GM18870 (cell line): ENCODE results near the gene ACSBG1.

Experiments
- ATAC-seq: cut with Tn5 transposase; IDR thresholded peaks from one replicate; pipeline ENCODE4 v1.9.1; 2021; ENCODE audit warnings: moderate library complexity; ENCODE audit not compliant: unreplicated experiment

ACSBG1 gene

GRCh38 chr15:78205337-78205736 lies 29.0 kb downstream of the ACSBG1 start:
- no peak for ATAC-seq

- ATAC-seq = no peak
Measured at GRCh38 chr15:78204351-78205309, 29.7 kb downstream of the ACSBG1 start.

DNA sequence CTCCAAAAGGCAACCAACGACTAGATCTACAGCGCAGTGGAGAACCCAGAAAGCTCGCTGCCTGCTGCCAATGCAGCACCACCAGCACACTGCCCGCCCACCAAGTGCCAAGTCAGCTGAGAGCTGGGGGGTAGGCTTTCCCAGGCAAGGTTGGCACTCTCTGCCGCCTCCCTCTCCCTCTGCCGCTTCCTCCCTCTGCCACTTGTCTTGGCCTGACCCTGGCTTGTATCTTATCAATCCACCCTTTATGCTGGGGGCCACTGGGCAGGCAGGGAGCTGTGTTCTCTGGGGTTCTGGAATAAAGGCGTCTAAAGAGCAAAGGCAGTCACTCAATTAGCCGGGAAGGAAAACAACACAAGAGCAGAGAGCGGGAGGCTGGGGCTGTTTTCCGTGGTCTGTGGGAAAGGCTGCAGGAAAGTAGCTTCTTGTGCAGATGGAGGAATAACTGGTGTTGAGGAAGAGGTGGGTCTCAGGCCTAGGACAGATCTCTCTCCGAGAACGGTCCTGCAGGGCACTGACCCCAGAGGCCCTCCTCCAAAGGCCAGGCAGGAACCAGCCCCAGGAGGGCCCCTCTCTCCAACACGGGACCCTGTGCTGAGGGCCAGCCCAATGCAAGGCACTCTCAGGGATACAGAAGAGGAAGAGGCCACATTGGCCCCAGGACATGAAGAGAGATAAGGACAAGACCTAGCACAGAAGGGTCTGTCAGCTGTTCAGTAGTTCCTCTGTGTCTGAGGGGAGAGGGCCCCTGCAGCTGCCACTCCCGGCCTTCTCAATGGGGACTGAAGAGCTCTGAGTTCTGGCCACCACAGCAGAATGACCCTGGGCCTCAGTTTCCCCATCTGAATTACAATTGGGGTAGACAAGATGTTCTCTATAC lies 30.8 kb downstream of the ACSBG1 start:
- no peak for ATAC-seq

DNA sequence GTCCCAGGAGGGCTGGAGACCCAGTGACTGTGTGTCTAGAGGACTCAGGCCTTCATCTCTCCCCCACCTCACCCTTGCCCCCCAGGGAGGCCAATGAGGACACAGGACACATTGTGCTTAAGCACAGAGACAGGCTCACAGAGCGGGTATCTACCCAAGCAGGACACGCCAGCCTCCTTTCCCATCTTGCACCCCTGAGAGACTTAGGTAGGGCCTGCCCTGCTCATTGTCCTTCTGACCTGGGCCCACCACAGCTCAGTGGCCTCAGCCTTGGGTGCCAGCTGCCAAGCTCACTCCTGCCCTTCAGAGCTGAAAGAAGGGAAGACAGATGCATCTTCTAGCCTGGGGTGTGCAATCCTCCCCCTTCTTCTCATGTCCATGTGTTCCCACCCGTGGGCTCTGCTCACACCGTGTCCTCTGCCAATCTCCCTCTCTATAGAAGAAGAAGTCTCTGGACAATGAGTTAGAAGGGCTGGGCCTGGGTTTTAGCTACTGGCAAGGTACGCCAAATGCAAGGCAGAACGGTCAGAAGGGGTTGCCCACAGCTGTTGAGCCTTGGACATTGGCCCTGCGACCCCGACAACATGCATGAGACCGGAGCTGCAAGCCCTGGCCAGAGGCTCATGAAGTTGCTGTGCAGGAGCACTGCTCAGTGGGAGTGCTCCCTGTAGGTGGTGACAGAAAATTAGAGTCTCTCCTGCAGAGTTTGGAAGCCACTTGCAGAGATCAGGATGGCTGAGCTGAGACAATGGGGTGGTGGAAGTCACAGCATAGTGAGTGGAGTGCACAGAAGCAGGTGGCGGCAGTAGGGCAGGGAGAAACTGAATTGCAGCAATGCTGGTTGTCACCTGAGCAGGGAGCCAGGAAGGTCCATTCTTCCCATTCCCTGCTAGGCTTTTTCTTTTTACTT lies 32.8 kb downstream of the ACSBG1 start:
- no peak for ATAC-seq

DNA sequence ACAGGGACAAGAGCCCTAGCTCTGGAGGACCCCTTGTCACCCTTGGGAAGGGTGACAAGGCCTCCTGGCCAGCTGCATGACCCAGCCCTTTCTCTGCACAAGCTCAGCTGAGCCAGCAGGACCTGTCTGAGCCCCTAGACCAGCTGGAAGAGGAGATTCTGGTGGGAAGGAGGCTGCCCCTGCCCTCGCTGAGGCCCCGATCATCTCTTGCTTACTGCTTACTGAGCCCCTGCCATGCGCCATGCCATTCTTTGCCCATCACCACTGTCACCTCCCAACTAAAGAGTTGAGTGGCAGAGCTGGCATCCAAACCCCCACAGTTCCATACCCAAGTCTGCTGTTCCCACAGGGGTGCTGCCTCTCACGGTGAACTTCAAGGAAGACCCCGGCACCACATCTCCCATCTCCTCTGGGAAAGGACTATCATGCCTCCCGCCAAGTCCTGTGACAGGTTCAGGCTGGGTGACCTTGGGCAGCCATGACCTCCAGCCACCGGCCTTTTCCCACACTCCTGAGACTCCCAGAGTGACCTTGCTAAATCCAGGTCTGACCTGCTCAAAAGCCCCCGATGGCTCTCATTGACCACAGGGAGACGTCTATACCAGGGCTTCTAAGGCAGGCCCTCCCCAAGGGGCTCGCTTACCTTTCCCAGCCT lies 34.0 kb downstream of the ACSBG1 start:
- no peak for ATAC-seq

DNA sequence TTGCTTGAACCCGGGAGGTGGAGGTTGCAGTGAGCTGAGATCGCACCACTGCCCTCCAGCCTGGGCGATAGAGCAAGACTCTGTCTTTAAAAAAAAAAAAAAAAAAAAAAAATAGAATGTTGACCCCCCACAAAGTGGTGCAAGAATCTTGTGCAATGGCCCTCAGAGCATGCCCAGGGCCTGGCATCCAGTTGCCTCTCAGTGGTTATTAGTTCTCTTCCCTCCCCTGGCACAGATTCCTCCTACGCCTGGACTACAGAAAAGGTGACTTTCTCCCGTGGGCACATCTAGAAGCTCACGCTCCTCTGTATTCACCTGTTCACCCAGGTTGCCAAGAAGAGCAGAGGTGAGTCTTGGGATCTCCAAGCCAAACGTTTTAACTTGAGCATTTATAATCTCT lies 36.7 kb downstream of the ACSBG1 start:
- no peak for ATAC-seq

DNA sequence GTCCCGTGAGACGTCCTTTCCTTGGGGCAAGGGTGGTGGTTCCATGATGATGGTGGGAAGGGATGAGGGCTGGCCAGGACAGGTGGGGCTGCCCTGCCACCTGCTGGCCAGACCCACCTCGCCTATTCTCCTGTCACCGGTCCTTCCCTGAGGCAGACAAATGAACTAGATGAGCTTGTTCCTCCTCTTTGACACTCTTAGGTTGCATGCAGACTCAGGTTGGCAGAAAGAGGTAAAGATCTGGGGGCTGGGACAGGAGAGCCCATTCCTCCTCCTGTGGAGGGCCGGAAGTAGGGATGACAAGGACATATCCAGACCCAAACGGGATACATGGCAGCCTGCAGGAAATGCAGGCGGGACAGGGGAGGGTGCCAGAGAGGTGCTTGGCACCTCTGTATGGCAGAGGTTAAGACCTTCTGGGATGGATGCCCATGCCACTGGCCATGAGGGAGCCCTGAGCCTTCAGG lies 38.6 kb downstream of the ACSBG1 start:
- ATAC-seq = no peak

DNA sequence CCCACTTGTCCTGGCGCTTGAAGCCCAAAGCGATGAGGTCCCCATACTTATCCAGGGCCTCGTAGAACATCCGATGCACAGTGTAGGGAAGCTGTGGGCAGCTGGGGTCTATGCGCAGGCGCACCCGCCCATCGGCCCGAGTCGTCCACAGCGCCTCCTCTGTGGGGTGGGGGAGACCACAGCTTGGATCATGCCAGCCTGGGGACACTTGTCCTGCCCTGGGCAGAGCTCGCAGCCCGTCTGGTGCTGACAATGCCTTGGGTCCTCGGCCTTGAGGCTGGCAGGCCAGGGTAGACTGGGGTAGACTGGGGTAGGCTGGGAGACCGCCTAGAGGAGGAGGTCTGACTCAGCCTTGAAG lies 39.8 kb downstream of the ACSBG1 start:
- ATAC-seq = no peak

DNA sequence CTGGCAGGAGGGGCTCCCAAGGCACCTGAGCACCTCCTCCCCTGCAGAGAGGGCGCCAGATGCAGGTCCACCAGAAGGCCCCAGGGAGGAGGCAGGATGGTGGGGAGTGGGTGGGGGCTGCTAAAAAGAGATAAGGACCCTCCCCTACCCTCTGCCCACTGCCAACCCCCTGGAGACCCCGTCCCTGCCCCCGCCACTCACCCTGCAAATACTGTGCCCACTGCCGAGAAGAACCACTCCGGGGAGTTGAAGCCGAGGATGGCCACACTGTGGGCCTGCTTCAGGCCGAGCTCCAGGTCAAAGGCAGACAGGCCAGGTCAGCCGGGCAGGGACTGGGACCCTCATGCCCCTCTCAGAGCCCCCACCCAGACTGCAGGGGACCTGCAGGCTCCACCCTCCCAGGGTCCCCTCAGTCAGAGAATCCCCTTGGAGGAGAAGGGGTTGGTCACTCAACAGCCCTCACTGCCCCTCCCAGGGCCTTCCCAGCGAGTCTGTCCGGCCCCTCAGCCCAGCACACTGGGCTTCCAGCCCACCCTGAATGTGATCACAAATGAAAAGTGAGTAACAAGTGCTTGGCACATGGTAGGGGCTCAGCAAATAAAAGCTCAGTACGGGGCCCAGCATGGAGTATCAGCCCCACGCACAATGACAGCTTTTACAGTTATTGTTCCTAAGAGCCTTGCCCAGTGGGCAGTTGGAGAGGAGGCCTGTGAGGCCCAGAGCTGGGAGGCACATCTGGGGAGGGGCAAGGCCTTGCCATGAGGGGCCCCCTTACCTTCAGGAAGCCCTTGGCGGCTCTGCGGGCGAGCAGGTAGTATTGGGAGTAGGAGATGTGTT lies 40.4 kb downstream of the ACSBG1 start:
- ATAC-seq = no peak

DNA sequence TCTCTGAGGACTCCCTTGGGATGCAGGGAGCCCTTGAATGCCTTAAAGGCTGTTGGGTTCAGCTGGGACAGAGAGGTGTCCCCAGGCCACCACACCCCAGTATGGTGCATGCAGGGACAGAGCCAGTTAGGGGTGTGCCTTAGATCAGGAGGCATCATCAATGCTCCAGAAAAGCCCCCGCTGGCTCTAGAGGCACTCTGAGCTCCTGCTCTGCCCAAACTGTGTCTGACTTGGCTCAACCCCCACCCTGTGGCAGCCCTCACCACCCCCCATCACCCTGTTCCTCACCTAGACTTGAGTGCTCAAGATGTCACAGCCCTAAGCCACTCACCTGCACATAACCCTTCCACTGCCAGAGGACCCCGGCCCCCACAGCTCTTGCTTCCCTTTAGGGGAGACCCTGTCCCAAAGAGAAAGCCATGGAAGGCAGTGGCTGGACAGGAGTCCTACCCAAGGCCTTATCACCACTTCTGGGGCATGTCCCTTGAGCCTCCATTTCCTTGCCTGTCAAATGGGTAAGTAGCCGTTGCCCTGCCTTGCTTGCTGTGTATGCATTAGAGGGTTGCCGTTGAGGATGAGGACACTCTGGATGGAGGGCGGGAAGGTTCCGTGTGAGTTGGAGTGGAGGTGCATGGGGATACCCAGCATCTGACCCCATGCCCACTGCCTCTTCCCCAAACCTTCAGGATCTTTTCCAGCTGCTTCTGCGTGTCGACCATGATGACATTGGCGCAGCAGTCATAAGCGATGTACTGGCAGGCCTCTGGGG lies 41.4 kb downstream of the ACSBG1 start:
- ATAC-seq = no peak

DNA sequence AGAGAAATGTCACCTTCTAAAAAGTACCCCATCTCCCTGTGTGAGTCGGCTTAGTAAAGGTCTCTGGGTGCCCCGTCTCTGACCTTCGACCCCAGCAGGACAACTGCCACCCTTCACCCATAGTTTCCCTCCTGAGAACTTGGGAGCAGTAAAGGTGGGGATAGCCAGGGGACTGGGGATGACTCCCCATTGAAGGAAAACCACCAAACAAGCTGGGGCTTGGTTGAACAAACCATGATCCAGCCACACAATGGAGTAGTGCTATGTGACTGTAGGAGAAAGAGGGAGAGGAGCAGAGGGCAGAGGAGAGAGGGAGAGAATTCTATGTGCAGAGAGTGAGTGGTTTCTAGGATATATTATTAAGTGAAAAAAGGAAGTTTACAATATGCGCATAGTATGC lies 51.5 kb downstream of the ACSBG1 start:
- ATAC-seq = no peak

GRCh38 chr15:78182336-78182700 lies 52.0 kb downstream of the ACSBG1 start:
- no peak for ATAC-seq

DNA sequence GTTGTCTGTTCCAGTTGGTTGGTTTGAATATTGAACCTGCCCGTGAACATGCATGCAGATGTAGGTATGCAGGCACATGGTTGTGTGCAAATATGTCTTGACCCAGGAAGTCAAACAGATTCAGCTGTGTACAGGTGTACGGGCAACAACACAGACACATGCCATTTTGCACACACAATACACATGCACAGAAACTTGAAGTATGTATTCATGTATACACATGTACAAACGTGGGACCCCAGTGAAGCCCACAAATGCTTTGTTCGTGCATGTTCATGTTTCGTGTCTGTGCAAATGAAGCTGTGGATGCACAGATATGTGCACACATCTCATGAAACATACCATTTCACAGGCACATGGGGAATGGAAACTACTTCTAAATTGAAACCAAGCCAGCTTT lies 54.5 kb downstream of the ACSBG1 start:
- no peak for ATAC-seq

DNA sequence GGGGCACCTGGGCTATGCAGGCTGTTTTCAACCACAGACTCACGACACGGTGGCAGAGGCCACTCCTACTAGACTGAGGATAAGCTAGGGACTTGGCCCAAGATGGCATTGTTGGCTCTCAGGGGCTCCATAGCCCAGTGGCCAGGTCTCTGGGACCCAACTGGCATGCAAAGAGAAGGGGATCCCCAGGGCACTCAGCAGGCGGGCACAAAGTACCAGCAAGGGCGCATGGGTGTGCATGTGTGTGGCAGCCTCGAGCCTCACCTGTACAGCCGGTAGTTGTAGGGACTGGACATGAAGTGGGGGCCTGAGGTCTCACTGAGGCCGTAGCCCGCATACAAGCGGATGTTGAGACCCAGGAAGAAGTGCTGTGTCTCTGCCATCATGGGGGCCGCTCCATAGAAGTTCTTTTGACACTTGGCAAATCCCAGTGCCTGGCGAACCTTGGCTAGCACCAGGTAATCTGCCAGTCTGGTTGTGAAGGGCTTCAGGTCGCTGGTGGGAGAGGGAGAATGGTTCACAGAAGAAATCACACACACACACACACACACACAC lies 55.0 kb downstream of the ACSBG1 start:
- ATAC-seq = no peak

GRCh38 chr15:78178064-78178463 lies 56.3 kb downstream of the ACSBG1 start:
- ATAC-seq = no peak

DNA sequence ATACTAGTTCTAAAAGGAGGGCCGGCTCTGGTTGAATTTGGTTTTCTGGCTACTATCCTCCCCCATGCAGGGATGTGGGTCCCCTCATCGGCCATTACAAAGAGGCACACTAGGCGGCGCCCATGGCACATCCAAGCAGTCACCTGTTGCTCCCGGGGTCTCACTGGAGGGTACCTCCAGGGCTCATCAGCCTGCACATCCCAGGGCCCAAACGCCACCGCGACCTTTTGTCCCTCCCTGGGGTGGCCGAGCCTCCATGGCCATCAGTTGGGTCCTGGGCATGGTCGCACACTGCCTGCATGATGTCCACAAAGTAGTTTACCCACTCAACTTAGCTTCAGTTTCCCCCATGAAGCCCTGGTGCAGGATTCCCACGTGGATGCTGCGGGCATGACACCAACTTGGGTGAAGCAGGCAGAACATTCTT lies 56.9 kb downstream of the ACSBG1 start:
- no peak for ATAC-seq

- ATAC-seq = no peak
Measured at GRCh38 chr15:78175330-78175729, 59.0 kb downstream of the ACSBG1 start.

DNA sequence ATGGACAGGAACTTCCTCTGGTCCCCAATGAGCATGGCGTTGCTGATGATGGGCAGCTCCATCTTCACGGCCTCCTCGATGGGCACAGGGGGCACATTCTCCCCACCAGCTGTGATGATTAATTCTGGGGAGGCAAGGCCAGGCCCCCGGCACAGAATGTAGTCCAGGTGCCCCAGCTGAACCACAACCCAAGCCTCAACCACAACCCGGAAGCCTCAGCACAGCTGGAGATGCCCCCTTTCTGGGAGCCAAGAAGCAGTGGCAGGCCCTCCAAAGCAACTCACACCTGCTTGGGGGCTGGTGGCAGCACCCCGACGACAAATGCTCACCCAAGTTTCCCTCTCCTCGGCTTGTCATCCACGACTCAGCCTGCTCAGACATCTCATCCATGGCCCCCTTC lies 60.0 kb downstream of the ACSBG1 start:
- no peak for ATAC-seq
